B cell (primary cell): ENCODE results near the gene FAM83B. TPM values are rescaled to one million over a fixed set of nuclear protein-coding genes. Genes with fewer than 3 reads are reported as not detected.

Source experiments
- ATAC-seq: fragments of 200-7000 bp; cut with Tn5 transposase; one replicate; pipeline ENCODE4 v1.10.0; 2021; ENCODE audit warnings: low read depth, mild to moderate bottlenecking, moderate number of reproducible peaks, moderate library complexity
- CTCF ChIA-PET: fragments of 350-600 bp; sonication (Branson Sonifier 250); formaldehyde crosslinking; loops from one replicate; lab custom pipeline; 2021; ENCODE audit warnings: antibody characterized with exemption, inconsistent platforms; lab: Charles Lee
- POLR2A ChIA-PET: fragments of 350-600 bp; sonication (Branson Sonifier 250); formaldehyde crosslinking; loops from one replicate; lab custom pipeline; 2021; ENCODE audit warnings: antibody characterized with exemption; lab: Charles Lee
- DNase-seq: peaks from one replicate; pipeline ENCODE4 v3.0.0; 2013
- H2AFZ ChIP-seq: 2 replicates; pipeline ENCODE4 v1.6.1; 2012; ENCODE audit warnings: mild to moderate bottlenecking, low read depth, low read length; ENCODE audit not compliant: insufficient read depth, poor library complexity, severe bottlenecking
- H3K27ac ChIP-seq, 2 donors: 1 replicate in 1 of 2; 2 replicates in 1 of 2; pipeline ENCODE4 v1.5.1; 2012 to 2013; ENCODE audit warnings: low read length in 2 of 2, mild to moderate bottlenecking in 2 of 2, moderate library complexity in 1 of 2
- H3K27me3 ChIP-seq, 4 experiments: fragments of 200-600 bp in 1 of 4; sonication (generic) in 1 of 4; replicated peaks in 1 of 4; 1 replicate in 2 of 4; 2 replicates in 2 of 4; pipeline versions ENCODE4 v1.6.1 to v1.7.0; 2013 to 2016; ENCODE audit warnings: low read length in 3 of 4, mild to moderate bottlenecking in 2 of 4, mixed read lengths in 1 of 4, moderate library complexity in 1 of 4; ENCODE audit not compliant: insufficient read depth in 4 of 4, control insufficient read depth in 3 of 4; ENCODE audit errors: control extremely low read depth in 1 of 4
- H3K36me3 ChIP-seq, 2 experiments: replicated peaks in 1 of 2; 1 replicate in 1 of 2; 2 replicates in 1 of 2; pipeline versions ENCODE4 v1.6.1 to v1.7.1; 2013; ENCODE audit warnings: low read length in 1 of 2; ENCODE audit not compliant: insufficient read depth in 2 of 2, control insufficient read depth in 1 of 2; ENCODE audit errors: control extremely low read depth in 1 of 2, extremely low read depth in 1 of 2
- H3K4me1 ChIP-seq, 2 donors: fragments of 200-600 bp in 1 of 2; sonication (generic) in 1 of 2; 1 replicate in 1 of 2; 2 replicates in 1 of 2; pipeline versions ENCODE4 v1.5.1 to v1.6.1; 2013 to 2017; ENCODE audit warnings: low read length in 2 of 2; ENCODE audit not compliant: control insufficient read depth in 2 of 2, insufficient read depth in 2 of 2
- H3K4me2 ChIP-seq: replicated peaks from 2 replicates; pipeline ENCODE3; 2012; ENCODE audit warnings: mild to moderate bottlenecking, low read depth, low read length; ENCODE audit not compliant: poor library complexity, severe bottlenecking
- H3K4me3 ChIP-seq, 5 experiments: fragments of 200-600 bp in 1 of 5; sonication (generic) in 1 of 5; 1 replicate in 3 of 5; 2 replicates in 2 of 5; pipeline versions ENCODE4 v1.5.1 to v1.7.0; 2011 to 2016; ENCODE audit warnings: low read length in 4 of 5, mild to moderate bottlenecking in 4 of 5, low read depth in 2 of 5, control low read depth in 1 of 5, moderate library complexity in 1 of 5; ENCODE audit not compliant: insufficient read depth in 1 of 5; ENCODE audit errors: control extremely low read depth in 1 of 5, extremely low read depth in 1 of 5
- H3K79me2 ChIP-seq: fragments of 200-600 bp; sonication (generic); one replicate; pipeline ENCODE4 v1.6.0; 2016; ENCODE audit warnings: low read length; ENCODE audit not compliant: control insufficient read depth, insufficient read depth
- H3K9ac ChIP-seq: fragments of 200-600 bp; sonication (generic); 2 replicates; pipeline ENCODE4 v1.6.1; 2017; ENCODE audit warnings: mild to moderate bottlenecking, low read length, moderate library complexity
- H3K9me3 ChIP-seq, 3 donors: one replicate each; pipeline versions ENCODE4 v1.6.1 to v1.7.1; 2013; ENCODE audit warnings: low read length in 2 of 3; ENCODE audit not compliant: control insufficient read depth in 2 of 3, insufficient read depth in 1 of 3; ENCODE audit errors: control extremely low read depth in 1 of 3
- H4K20me1 ChIP-seq: 2 replicates; pipeline ENCODE4 v1.6.0; 2012; ENCODE audit warnings: mild to moderate bottlenecking, low read length; ENCODE audit not compliant: insufficient read depth, control insufficient read depth, poor library complexity, severe bottlenecking
- H3K27ac Mint-ChIP-seq: one replicate; pipeline ENCODE4 v1.8.0; 2021; ENCODE audit warnings: mixed read lengths
- H3K27me3 Mint-ChIP-seq: one replicate; pipeline ENCODE4 v1.8.0; 2021; ENCODE audit warnings: mixed read lengths
- H3K4me1 Mint-ChIP-seq: one replicate; pipeline ENCODE4 v1.8.0; 2021; ENCODE audit warnings: mixed read lengths
- H3K4me3 Mint-ChIP-seq: one replicate; pipeline ENCODE4 v1.8.0; 2021; ENCODE audit warnings: mixed read lengths
- H3K9me3 Mint-ChIP-seq: one replicate; pipeline ENCODE4 v1.8.0; 2022; ENCODE audit warnings: mixed read lengths; ENCODE audit not compliant: insufficient read depth
- CTCF ChIP-seq: fragments of 200-600 bp; IDR thresholded peaks from one replicate; pipeline ENCODE4 v1.8.0; 2022; ENCODE audit warnings: antibody characterized with exemption, mild to moderate bottlenecking
- EZH2 ChIP-seq: IDR thresholded peaks from 2 replicates; pipeline ENCODE4 v1.6.1; 2012; ENCODE audit warnings: borderline replicate concordance, low read depth, mild to moderate bottlenecking, moderate library complexity, low read length; ENCODE audit not compliant: insufficient read depth, poor library complexity, severe bottlenecking
- WGBS: methylation state at CpG from one replicate; pipeline ENCODE4 v1.1.5; 2013; ENCODE audit warnings: missing lambda C conversion rate; ENCODE audit not compliant: insufficient coverage; 5-methylcytosine and 5-hydroxymethylcytosine counted together
- intact Hi-C: fragments of 100-400 bp; cut with micrococcal nuclease; formaldehyde crosslinking; loops from one replicate; pipeline ENCODE4 v1.10.0; 2022
- polyA plus RNA-seq: library from polyadenylated mRNA; depleted of rRNA; stranded (reverse); fragments of >200 nt; gene quantifications from 2 replicates; pipeline ENCODE4 v1.2.3, GENCODE V29; 2012
- total RNA-seq, 2 donors: library from RNA; stranded (reverse); fragments of 120-200 nt in 1 of 2; gene quantifications; 1 replicate in 1 of 2; 2 replicates in 1 of 2; pipeline versions ENCODE4 v1.2.3 to v1.2.4, GENCODE V29; 2013 to 2022

The FAM83B gene
- total and polyA plus RNA-seq, 2 donors (not counting 1 experiment from before 2014, with no cell fraction given), result not detected

DNA sequence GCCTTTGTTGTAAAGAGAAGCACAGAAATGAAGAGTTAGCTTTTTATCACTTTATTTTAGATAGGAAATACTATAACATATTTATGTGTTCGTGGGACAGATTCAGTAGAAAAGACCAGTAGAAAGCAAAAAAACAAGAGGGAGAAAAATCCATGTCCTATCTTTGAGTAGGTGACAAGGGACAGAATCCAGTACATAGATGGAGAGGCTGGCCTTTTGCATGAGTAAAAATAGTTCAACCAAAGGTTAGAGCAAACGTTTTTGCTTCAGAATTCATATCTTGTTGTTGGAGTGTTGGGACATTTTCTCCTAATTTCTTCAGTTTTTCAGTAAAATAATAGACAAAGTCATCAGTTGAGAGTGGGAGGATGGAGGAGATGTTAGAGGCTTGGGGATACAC is 19.6 kb upstream of the FAM83B start:
- no CpG with 5 or more reads among the region's 2 CpGs for whole genome bisulfite sequencing
- H3K36me3 ChIP-seq, result no peaks in the 10 kb centered on the region
- Mint-ChIP-seq H3K27me3 (no peaks in the 10 kb centered on the region), H3K4me3 (no peak overlapping the region), H3K9me3 (no peaks in the 10 kb centered on the region), H3K27ac (no peak overlapping the region), H3K4me1 (no peaks in the 10 kb centered on the region)
- no peak for ATAC-seq
- ChIA-PET CTCF (no interaction called here), POLR2A (no interaction called here)
- no peaks in the 10 kb centered on the region for H3K27me3 ChIP-seq
- no peak overlapping the region for H3K27ac ChIP-seq
- no peak for DNase-seq
- no peak overlapping the region for H3K4me3 ChIP-seq
- no peak overlapping the region for H3K9ac ChIP-seq
- no peak overlapping the region for H3K4me2 ChIP-seq
- no peaks in the 10 kb centered on the region for H3K79me2 ChIP-seq
- no peaks in the 10 kb centered on the region for H3K4me1 ChIP-seq
- peaks cover 0 to 12% (median 0%) of the 10 kb centered on the region in 3 donors for H3K9me3 ChIP-seq
- H4K20me1 ChIP-seq, result no peaks in the 10 kb centered on the region
- no peak for TF ChIP-seq EZH2
- TF ChIP-seq CTCF, result no peak
- no peak overlapping the region for H2AFZ ChIP-seq
- intact Hi-C loops, result no loop called here

- H3K36me3 ChIP-seq, result no peaks in the 10 kb centered on the region
- no peaks in the 10 kb centered on the region for H4K20me1 ChIP-seq
- no peaks in the 10 kb centered on the region for H3K27me3 ChIP-seq
- H3K27ac ChIP-seq, result no peak overlapping the region
- no peaks in the 10 kb centered on the region for H3K79me2 ChIP-seq
- TF ChIP-seq CTCF, result no peak
- no peak for TF ChIP-seq EZH2
- no peaks in the 10 kb centered on the region for H3K9me3 ChIP-seq
- CTCF ChIA-PET, result no interaction called here
- no peak for ATAC-seq
- intact Hi-C loops, result no loop called here
- Mint-ChIP-seq H3K9me3 (peaks cover 1% of the 10 kb centered on the region), H3K4me1 (no peaks in the 10 kb centered on the region), H3K27me3 (no peaks in the 10 kb centered on the region), H3K4me3 (no peak overlapping the region), H3K27ac (no peak overlapping the region)
- POLR2A ChIA-PET, result no interaction called here
- WGBS, result no CpG with 5 or more reads among the region's 1 CpG
- H3K4me2 ChIP-seq, result no peak overlapping the region
- no peak overlapping the region for H3K4me3 ChIP-seq
- no peak overlapping the region for H3K9ac ChIP-seq
- no peak for DNase-seq
- H2AFZ ChIP-seq, result no peak overlapping the region
- H3K4me1 ChIP-seq, result no peaks in the 10 kb centered on the region
Observed at GRCh38 chr6:54830216-54830615, 16.4 kb upstream of the FAM83B start.
